Colon (tissue), 2 donors: ENCODE measurements around the gene LRRC38.

Experiments used
- FAIRE-seq: peaks from 2 replicates; lab custom pipeline; 2012; peaks lifted over from hg19 to GRCh38; lab: Jason Lieb, UNC
- donor health status: control.
- donor health status: control.

The LRRC38 gene

DNA sequence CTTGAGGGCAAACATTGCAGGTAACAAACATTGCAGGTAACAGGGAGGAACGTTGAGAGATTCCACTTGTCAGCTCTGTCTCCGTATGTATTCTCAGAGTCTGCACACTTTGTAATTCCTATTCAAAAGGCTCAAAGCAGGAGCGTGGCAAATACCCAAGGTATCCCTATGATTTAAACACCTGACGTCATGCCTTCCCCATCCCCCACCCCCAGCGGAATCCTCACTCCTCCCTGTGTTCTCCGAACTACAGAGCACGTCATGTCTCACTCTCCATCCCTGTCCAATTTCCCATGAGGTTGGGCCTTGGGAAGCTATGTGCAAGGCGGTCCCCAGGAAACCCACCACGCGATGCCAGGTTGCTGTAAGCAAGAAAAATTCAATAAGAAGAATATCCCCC, 2.8 kb upstream of the LRRC38 start:
- no peak for FAIRE-seq

DNA sequence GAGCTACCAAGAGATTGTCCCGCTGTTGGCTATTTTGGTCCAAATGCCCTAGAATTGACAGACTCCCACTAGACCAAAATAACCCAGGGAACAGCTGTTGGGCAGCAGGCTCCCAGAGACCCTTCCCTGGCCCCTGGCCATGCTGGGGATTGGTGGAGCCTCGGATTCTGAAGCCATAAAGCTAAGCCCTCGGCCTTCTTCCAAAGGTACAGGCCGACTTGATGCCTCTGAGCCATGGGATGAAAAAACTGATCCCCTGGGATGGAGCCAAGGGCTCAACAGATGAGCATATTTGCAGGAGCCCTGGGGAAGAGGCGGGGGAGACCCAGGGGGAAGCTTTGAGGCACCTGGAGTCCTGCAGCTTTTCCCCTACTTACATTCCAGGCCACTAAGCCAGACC, 1.0 kb upstream of the LRRC38 start:
- no peak for FAIRE-seq

DNA sequence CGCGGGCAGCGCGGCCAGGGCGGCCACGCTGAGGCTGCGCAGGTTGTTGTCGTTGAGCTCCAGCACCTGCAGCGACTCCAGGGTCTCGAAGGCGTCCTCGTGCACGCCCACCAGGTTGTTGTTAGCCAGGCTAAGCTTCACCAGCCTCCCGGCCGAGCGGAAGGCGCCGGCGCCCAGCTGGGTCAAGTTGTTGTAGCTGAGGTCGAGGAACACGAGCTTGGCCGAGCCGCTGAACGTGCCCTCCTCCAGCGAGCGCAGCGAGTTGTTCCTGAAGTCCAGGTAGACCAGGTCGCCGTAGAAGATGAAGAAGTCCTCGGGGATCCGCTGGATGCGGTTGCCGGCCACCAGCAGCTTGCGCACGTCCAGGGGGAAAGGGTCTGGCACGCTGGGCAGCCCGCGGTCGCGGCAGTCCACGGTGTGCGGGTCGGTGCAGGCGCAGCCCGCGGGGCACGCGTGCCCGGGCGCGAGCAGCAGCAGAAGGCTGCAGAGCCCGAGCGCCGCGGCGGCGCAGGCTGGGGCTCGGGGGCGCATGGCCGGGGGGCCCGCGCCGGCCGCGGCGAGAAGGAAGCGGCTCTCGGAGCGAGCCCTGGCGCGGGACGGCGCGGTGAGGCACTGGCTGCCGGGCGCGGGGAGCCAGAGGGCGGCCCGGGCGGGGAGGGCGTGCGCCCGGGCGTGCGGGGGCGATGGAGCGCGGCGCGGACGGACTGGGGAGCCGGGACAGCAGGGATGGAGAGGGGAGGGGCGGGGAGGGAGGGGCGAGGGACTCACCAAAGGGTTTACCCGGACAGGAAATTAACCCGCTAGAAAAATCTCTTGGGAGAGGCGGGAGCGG, 524 bp downstream of the LRRC38 start:
- FAIRE-seq = no peak

DNA sequence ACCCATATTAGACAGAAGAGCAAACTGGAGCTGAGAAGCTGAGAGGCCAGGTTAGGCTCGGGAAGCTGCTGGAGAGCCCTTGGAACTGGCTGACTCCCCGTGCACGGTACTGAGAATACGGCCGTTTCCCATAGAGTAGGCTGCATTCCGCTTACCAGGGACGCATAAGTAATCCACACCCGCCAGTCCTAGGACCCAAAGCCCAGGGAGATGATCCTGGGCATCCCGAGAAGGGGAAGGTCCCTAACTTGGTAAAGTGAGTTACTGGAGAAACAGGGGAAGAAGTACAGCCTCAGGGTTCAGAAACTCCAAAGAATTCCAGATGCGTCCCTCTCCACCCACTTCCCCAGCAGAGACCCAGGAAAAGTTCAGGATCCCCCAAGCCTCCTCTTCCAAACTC, 1.3 kb downstream of the LRRC38 start:
- no peak for FAIRE-seq

DNA sequence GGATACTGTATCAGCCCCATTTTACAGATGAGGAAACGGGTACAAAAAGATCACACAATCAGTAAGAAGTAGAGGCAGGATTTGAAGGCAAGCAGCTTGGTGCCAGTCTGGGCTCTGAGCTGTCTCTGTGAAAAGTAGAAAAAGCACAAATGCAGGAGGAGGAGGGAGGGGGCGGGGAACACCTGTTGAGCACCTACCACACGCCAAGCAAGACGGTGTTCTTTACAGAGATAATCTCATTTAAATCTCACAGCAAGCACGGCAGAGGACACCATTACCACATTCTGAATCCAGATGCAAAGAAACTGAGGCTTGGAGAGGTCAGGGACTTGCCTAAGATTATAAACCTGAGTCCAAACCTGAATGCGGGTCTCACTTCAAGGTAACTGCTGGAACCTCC, 3.3 kb downstream of the LRRC38 start:
- no peak for FAIRE-seq

DNA sequence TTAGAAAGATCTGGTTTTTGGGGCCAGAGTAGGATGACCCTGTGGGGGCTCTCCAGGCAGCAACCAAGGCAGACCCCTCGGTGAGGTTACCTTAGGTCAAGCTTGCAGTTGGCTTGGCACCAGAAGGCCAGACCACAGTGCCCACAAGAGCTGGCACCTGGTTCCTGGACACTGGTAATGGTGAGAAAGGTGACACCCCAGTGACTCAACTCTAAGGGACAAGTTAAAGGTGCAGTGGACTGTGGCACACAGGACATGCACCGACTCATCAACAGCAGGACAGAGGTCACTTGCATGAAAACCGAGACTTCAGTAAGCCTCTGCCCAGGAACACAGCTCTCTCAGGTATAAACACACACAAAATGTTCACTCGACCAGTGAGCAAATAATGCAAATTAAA, 6.7 kb downstream of the LRRC38 start:
- no peak for FAIRE-seq

DNA sequence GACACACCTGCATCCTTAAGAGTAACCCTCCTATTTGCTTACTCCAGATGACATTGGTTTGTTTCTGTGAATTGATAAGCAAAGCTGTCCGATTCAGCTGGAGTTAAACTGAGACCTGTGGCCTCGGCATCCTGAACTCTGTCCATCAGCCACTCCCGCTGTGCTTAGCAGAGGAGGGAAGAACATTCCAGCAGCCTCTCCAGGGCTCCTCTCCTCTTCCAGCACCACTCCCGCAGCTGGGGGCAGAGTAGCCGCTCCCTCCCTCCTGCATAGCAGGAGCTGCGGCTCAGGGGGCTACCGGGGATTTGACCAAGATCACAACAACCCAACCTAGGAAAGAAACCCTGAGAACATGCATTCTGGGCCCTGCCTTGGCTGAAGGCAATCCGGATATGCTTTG, 8.8 kb downstream of the LRRC38 start:
- FAIRE-seq = no peak

DNA sequence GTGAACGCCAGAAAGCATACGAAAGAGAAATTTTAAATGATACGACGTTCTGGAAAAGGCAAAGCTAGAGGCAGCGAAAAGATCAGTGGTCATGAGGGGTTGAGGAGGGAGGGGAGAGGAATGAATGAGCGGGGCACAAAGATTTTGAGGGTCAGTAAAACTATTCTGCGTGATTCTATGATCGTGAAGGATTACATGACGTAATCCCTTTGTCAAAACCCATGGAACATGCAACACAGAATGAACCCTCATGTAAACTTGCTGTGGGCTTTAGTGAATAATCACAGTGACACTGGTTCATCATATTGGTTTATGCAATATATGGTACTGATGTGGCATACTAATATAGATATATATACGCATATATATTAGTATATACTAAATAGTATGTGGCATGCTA, 13.0 kb downstream of the LRRC38 start:
- no peak for FAIRE-seq

DNA sequence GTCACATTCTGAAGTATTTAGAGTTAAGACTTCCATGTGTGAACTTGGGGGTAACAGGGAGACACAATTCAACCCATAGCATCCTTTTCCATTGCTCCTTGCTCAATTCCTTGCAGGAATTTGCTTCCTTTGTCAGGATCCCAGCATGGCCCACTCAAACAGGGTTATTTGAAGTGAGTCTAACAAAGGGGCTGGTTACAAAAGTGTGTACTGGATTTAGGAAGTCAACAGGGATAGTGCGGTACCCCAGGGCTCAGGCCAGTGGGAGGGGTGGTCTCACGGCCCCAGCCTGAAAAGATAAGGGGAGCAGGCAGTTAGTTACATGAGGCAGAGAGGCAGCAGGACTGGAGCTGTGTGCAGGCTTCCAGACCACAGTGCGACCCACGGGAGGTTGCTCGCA, 14.4 kb downstream of the LRRC38 start:
- no peak for FAIRE-seq

DNA sequence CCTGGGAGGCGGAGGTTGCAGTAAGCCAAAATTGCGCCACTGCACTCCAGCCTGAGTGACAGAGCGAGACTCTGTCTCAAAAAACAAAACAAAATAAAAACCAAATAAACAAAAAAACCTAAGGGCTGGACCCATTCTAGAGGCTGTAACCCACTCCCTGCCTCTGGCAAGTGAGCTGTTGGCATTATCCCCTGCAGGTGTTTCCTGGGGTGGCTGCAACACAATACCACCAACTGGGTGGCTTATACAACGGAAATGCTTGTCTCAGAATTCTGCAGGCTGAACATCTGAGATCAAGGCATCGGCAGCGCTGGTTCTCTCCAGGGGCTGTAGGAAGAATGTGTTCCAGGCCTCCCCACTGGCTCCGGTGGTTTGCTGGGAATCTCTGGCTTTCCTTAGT, 15.2 kb downstream of the LRRC38 start:
- FAIRE-seq = no peak

DNA sequence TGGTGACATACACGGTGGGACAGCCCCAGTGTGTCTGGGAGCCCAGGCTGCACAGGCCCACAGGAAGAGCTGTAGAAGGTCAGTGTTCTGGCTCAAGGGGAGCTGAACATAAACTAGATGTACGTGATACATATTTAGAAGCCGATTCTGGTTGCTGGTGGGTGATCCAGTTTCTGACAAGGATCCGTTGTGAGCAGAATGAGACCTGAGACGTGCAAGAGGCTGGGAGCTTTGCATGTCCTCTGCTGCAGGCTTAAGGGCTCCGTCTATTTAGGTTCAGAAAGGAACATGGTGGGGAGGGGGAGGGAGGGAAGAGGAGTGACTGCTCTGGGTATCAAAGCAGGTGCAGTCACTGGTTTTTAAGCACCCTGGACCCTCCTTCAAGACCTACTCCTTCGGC, 18.6 kb downstream of the LRRC38 start:
- FAIRE-seq = no peak

DNA sequence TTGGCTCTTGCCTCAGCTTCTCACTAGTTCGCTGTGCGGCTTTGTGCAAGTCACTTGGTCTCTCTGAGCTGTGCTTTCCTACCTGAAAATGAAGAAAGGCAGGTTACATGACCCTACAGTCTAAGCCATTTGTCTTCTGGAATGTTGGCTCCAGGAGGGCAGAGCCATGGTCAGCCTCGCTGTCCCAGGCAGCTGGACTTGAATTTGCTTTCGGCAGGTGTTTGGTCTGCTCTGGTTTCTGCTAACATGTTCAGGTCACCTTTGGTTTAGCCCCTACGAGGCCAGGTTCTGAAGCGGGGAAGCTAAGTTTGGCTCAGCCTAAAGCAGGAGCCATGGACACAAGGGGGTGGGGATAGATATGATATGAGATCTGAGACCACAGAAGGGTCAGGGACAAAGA, 19.1 kb downstream of the LRRC38 start:
- no peak for FAIRE-seq

DNA sequence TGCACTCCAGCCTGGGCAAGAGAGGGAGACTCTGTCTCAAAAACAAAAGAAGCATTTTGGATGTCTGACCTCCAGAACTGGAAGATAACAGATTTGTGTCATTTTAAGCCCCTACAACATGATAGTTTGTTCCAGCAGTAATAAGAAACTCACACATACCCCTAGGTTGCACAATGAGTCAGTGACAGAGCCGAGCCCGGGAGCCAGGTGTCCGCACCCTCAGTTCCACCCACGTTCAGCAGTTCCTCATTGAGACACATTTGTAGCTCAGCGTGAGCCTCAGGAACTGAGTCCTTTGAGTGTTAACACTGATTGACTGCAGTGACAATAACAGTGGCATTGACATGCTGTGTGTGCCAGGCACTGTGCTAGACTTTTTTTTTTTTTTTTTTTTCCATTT, 19.8 kb downstream of the LRRC38 start:
- no peak for FAIRE-seq

DNA sequence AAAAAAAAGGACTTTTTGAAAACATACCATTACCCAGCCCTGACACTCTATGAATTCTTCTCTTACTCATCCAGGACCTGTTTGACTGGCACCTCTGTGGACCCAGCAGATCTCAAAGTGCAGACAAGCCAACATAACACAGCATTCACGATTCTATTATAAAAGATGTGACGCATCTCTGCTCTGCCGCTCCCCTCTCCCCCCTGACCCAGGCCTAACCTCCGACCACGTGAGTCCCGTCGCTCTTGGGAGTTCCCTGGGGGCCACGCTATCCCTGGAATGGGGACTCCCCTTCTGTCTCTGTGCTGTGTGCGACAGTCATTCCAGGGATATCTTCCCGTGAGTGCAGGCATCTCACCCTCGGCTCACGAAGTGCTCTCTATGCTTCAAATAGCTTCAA, 21.1 kb downstream of the LRRC38 start:
- no peak for FAIRE-seq

DNA sequence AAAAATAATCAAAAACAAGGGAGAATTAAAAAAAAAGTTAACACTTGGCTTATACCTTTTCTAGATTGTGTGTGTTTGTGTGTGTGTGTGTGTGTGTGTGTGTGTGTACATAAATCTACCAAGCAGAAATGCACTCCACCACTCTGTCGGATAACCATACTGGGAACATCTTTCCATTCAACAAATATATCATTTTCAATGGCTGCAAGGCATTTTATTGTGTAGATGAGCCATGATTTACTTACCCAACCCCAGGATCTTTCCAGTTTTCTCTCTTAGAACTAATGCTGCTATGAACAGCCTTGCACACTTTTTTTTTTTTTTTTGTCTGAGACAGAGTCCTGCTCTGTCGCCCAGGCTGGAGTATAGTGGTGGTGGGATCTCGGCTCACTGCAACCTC, 25.8 kb downstream of the LRRC38 start:
- no peak for FAIRE-seq

DNA sequence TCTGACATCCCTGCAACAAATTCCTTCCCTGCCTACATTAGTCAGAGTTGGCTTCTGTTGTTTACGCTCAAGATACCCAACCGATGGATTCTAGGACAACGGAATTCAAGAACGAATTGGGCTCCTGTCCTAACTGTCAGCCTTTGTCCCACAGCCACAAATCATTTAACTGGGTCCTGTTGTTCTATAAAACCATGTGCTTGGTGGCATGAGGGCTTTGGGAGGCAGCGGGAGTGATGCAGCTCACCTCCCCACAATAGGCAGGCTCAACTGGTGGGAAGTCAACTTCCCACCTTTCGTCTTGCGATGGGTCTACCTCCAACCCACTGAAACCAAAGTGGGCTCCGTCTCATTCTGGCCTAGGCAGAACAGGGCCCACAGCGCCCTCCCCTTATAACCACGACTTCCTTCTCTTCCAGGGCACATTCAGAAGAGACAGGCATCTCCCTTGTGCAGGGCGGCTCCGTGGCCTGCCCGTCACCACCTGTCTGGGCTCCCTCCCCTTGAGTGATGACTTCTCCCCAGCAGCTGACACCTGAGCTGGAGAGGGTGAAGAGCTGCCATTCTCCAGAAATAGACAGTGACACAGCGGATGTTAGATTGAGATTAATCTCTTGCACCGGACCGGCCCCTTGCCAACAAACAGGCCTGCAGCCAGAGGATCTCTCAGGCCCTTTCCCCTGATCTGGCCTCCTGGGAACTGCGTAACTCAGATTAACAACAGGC, 26.5 kb downstream of the LRRC38 start:
- no peak for FAIRE-seq

DNA sequence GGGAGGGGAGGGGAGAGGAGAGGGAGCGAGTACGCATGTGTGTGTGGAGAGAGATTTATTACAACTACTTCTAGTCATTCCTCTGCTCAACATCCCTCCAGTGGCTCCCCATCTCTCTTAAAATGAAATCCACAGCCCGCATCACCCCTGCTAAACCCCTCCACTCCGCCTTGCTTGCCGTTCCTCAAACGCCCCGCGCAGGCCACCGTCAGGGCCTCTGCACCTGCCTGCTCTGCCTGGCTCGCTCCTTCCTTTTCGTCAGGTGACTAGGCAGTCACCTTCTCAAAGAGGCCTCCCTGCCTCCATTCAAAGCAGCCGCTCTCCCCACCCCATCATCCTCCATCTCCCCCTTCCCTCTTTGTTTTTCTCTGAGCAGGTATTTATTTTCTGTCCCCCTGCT, 29.9 kb downstream of the LRRC38 start:
- FAIRE-seq = no peak

DNA sequence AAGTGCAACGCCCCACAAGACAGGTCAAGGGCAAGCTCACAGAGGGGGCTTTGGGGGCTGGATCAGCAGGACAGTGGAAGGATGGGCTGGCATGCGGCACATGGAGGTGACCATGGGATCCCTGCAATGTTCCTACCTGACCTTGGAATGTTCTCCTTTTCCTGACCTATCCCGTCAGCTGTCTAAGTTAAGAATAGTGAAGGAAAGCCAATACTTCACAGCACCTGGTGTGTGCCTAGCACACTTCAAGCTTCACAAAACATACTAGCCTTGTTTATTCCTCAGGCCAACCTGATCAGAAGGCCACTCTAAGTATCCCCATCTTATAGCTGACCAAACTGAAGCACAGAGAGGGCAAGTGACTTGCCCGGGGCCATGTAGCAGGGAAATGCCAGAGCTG, 31.2 kb downstream of the LRRC38 start:
- no peak for FAIRE-seq

DNA sequence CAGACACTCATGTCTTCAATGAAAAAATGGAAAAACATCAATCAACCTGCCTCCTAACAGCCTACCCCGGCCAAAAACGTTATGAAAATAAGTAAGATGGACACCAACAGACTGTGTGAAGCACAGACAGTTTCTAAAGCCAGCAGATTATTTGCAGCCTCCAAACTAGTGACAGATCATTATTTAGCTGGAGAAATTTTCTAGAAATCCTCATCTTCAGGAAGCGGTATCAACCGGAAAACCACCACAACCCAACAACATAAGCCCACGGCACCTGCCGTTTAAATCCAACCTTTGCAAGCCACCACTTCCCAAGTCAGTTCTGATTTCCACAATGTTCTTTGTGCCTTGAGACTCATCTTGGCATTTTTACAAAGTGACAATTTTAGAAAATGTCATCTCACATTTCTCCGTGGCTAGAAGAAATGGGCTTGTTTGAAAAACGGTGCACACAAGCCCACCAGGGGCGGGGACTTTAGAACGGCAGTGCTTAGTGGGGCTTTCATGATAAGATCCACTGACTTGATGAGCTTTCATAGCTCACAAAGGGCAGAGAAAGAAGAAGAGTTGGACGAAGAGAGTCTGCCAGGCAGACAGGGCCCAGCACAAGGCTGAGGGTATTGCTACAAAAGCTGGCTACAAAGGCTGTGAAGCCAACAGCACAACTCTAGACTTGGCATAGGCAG, 34.5 kb downstream of the LRRC38 start:
- no peak for FAIRE-seq

DNA sequence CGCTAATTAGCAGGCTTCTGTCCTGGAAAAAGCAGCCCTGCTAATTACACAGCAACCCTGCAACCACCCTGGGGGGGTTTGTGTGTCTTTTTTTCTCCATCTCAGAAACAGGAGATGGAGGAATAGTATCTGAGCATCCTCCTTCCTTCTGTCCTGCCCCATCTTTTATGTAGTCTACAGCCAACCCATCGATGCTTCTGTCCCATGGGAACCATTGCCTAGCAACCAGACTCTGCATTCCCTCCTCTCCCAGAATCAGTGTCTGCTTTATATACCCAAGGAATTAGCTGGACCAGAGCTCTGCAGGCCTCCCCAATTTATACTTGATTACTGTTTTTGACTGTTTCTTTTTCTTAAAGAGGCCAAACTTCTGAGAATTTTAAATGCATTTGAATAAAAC, 35.1 kb downstream of the LRRC38 start:
- FAIRE-seq = no peak

DNA sequence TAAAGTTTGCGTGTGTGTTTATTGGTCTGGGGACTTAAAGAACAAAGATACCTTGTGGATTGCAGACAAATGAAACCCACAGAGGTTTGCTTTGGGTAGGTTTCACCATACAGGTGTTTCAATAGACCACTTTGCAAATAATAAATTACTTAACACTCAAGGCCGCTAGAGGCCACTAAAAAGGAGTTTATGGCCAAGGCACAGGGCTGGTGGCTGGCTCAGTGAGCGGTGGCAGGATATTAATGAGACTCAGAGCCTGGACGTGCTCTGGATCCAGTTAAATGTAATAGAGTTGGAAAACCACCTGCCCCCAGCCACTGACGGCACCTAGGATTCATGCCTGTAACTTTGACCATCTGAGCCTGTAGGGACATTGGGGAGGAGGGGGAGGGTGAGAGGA, 44.5 kb downstream of the LRRC38 start:
- no peak for FAIRE-seq

DNA sequence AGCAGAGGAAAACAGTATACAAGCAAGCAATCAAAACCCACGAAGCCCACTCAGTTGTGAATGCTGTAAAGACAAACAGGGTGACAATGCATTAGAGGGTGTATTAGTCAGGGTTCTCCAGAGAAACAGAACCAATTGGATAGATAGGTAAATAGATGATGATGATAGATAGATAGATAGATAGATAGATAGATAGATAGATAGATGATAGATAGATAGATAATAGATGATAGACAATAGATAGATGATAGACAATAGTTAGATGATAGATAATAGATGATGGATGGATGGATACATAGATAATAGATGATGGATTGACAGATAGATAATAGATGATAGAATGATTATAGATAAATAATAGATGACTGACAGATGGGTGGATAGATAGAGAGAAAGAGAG, 48.3 kb downstream of the LRRC38 start:
- no peak for FAIRE-seq

DNA sequence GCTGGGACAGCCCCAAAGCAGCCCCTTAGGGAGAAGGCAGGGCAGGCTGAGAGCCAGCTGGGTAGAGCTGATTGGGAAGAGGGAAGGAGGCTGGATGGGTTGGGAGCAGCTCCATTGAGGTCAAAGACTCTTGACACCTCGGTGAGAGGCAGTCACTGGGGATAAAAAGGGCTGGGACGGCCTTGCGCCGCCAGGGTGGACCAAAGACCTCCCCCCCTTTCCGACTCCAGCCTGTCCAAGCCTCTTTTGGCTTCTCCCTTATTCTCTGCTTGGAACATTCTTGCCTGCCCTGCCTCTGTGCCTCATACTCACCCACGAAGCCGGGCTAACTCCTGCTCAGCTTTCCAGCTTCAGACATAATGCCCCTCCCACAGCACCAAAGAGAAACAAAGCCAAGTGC, 51.1 kb downstream of the LRRC38 start:
- no peak for FAIRE-seq
